Suprapubic skin (tissue), 3 donors: Measurements from ENCODE around the gene MRPS10.

Source experiments
- EP300 ChIP-seq: sonication (generic); formaldehyde crosslinking; IDR thresholded peaks from one replicate; pipeline ENCODE4 v1.6.1; 2017; ENCODE audit warnings: antibody characterized with exemption
- TF ChIP-seq, protein P1 (sequence below), 2 donors: fragments of 200-600 bp in 1 of 2; fragments of 450-650 bp in 1 of 2; sonication (generic) in 1 of 2; IDR thresholded peaks; one replicate each; pipeline ENCODE4 v1.5.1; 2016 to 2019; ENCODE audit warnings: antibody characterized with exemption in 2 of 2, mild to moderate bottlenecking in 1 of 2, moderate library complexity in 1 of 2

- TF ChIP-seq, protein P1, sequence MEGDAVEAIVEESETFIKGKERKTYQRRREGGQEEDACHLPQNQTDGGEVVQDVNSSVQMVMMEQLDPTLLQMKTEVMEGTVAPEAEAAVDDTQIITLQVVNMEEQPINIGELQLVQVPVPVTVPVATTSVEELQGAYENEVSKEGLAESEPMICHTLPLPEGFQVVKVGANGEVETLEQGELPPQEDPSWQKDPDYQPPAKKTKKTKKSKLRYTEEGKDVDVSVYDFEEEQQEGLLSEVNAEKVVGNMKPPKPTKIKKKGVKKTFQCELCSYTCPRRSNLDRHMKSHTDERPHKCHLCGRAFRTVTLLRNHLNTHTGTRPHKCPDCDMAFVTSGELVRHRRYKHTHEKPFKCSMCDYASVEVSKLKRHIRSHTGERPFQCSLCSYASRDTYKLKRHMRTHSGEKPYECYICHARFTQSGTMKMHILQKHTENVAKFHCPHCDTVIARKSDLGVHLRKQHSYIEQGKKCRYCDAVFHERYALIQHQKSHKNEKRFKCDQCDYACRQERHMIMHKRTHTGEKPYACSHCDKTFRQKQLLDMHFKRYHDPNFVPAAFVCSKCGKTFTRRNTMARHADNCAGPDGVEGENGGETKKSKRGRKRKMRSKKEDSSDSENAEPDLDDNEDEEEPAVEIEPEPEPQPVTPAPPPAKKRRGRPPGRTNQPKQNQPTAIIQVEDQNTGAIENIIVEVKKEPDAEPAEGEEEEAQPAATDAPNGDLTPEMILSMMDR (IDR thresholded peaks at IDR 0.05): no peak
- no peak for TF ChIP-seq EP300
Measured at GRCh38 chr6:42263165-42263728, 45.6 kb upstream of the MRPS10 start.
